H1 (cell line): ENCODE data around the gene HYAL1. TPM values are rescaled to one million over a fixed set of nuclear protein-coding genes. Genes with fewer than 3 reads are reported as not detected.

Experiments used
- CTCF ChIA-PET: fragments of 300-600 bp; sonication (Branson Sonifier 250); formaldehyde crosslinking; loops from one replicate; lab custom pipeline; 2021; ENCODE audit not compliant: partially characterized antibody; lab: Charles Lee
- POLR2A ChIA-PET: fragments of 300-600 bp; sonication (Branson Sonifier 250); formaldehyde crosslinking; loops from one replicate; lab custom pipeline; 2021; ENCODE audit warnings: inconsistent platforms; ENCODE audit not compliant: partially characterized antibody; lab: Charles Lee
- DNase-seq, 2 experiments: peaks; one replicate each; pipeline versions ENCODE4 v3.0.0 to v3.0.0-alpha.2; 2010 to 2022; ENCODE audit warnings: low spot score in 2 of 2, low read depth in 1 of 2, mixed read lengths in 1 of 2
- FAIRE-seq: peaks from 2 replicates; lab custom pipeline; 2011; peaks lifted over from hg19 to GRCh38; lab: Jason Lieb, UNC
- H2AFZ ChIP-seq: 2 replicates; pipeline ENCODE4 v1.8.1; 2012; ENCODE audit warnings: low read length, inconsistent platforms
- H2AK5ac ChIP-seq: 2 replicates; pipeline ENCODE4 v1.6.1; 2013; ENCODE audit warnings: low read depth, low read length
- H2BK120ac ChIP-seq: replicated peaks from 2 replicates; pipeline ENCODE3; 2013; ENCODE audit warnings: low read depth, low read length, inconsistent platforms
- H2BK12ac ChIP-seq: 2 replicates; pipeline ENCODE4 v1.6.1; 2013; ENCODE audit warnings: low read depth, low read length
- H2BK15ac ChIP-seq: 2 replicates; pipeline ENCODE4 v1.6.1; 2013; ENCODE audit warnings: low read length
- H2BK20ac ChIP-seq: 2 replicates; pipeline ENCODE4 v1.6.1; 2013; ENCODE audit warnings: low read length
- H2BK5ac ChIP-seq: 2 replicates; pipeline ENCODE4 v1.6.1; 2013; ENCODE audit warnings: low read depth, low read length
- H3K14ac ChIP-seq: 2 replicates; pipeline ENCODE4 v1.6.1; 2013; ENCODE audit warnings: inconsistent platforms; ENCODE audit not compliant: insufficient read length
- H3K18ac ChIP-seq: 2 replicates; pipeline ENCODE4 v1.6.1; 2013; ENCODE audit warnings: low read length; ENCODE audit errors: extremely low read depth
- H3K23ac ChIP-seq: 2 replicates; pipeline ENCODE4 v1.6.1; 2013; ENCODE audit warnings: inconsistent platforms; ENCODE audit not compliant: insufficient read length
- H3K23me2 ChIP-seq: 2 replicates; pipeline ENCODE4 v1.6.1; 2013; ENCODE audit warnings: low read depth, low read length
- H3K27ac ChIP-seq: 2 replicates; pipeline ENCODE4 v1.6.1; 2011; ENCODE audit warnings: low read depth, low read length, inconsistent platforms
- H3K27me3 ChIP-seq, 4 experiments: replicated peaks in 1 of 4; 1 replicate in 1 of 4; 2 replicates in 3 of 4; pipeline versions ENCODE4 v1.6.1 to v1.8.1; 2011 to 2013; ENCODE audit warnings: low read length in 3 of 4, mild to moderate bottlenecking in 3 of 4, inconsistent platforms in 2 of 4, mixed read lengths in 2 of 4, moderate library complexity in 1 of 4; ENCODE audit not compliant: control insufficient read depth in 3 of 4, insufficient read depth in 3 of 4; ENCODE audit errors: extremely low read depth in 1 of 4
- H3K36me3 ChIP-seq, 4 experiments: 2 replicates each; pipeline versions ENCODE4 v1.6.1 to v1.8.1; 2011 to 2013; ENCODE audit warnings: mild to moderate bottlenecking in 4 of 4, low read length in 3 of 4, moderate library complexity in 2 of 4, control low read depth in 1 of 4, inconsistent platforms in 1 of 4; ENCODE audit not compliant: insufficient read depth in 4 of 4, control insufficient read depth in 2 of 4
- H3K4ac ChIP-seq: replicated peaks from 2 replicates; pipeline ENCODE3; 2013; ENCODE audit warnings: low read length, low read depth, mixed read lengths, inconsistent platforms; ENCODE audit not compliant: insufficient read length
- H3K4me1 ChIP-seq, 4 experiments: replicated peaks in 1 of 4; 1 replicate in 1 of 4; 2 replicates in 3 of 4; pipeline versions ENCODE4 v1.6.1 to v1.8.1; 2011 to 2013; ENCODE audit warnings: low read length in 3 of 4, inconsistent platforms in 2 of 4, mixed read lengths in 1 of 4; ENCODE audit not compliant: insufficient read depth in 4 of 4, control insufficient read depth in 3 of 4
- H3K4me2 ChIP-seq, 2 experiments: 2 replicates each; pipeline versions ENCODE4 v1.6.1 to v1.8.1; 2011 to 2013; ENCODE audit warnings: low read depth in 2 of 2, low read length in 2 of 2, control low read depth in 1 of 2, inconsistent platforms in 1 of 2, mild to moderate bottlenecking in 1 of 2; ENCODE audit not compliant: insufficient read depth in 1 of 2
- H3K4me3 ChIP-seq, 4 experiments: fragments of 200-600, 300-600 bp in 1 of 4; sonication (generic), shearing (Covaris generic), sonication (Bioruptor Twin) in 1 of 4; 2 replicates each; pipeline versions ENCODE4 v1.5.1 to v1.8.1; 2011 to 2016; ENCODE audit warnings: low read length in 4 of 4, low read depth in 3 of 4, control low read depth in 2 of 4, inconsistent platforms in 2 of 4, mild to moderate bottlenecking in 2 of 4, mixed read lengths in 1 of 4, moderate library complexity in 1 of 4; ENCODE audit not compliant: insufficient read depth in 2 of 4; ENCODE audit errors: extremely low read depth in 1 of 4
- H3K56ac ChIP-seq: replicated peaks from 2 replicates; pipeline ENCODE3; 2013; ENCODE audit warnings: low read depth, mild to moderate bottlenecking, mixed read lengths, low read length, inconsistent platforms; ENCODE audit not compliant: insufficient read length
- H3K79me1 ChIP-seq: 2 replicates; pipeline ENCODE4 v1.6.1; 2013; ENCODE audit warnings: low read depth, low read length, control low read depth
- H3K79me2 ChIP-seq, 2 experiments: 2 replicates each; pipeline versions ENCODE4 v1.6.1 to v1.8.1; 2012 to 2013; ENCODE audit warnings: low read length in 2 of 2, mild to moderate bottlenecking in 2 of 2, inconsistent platforms in 1 of 2; ENCODE audit not compliant: insufficient read depth in 2 of 2, control insufficient read depth in 1 of 2
- H3K9ac ChIP-seq, 4 experiments: replicated peaks in 1 of 4; 1 replicate in 1 of 4; 2 replicates in 3 of 4; pipeline versions ENCODE4 v1.6.1 to v1.8.1; 2011 to 2013; ENCODE audit warnings: low read depth in 3 of 4, low read length in 3 of 4, control low read depth in 2 of 4, mild to moderate bottlenecking in 2 of 4, moderate library complexity in 2 of 4, inconsistent platforms in 1 of 4; ENCODE audit errors: extremely low read depth in 1 of 4
- H3K9me3 ChIP-seq, 2 experiments: 2 replicates each; pipeline versions ENCODE4 v1.6.1 to v1.8.1; 2012 to 2013; ENCODE audit warnings: mild to moderate bottlenecking in 2 of 2, moderate library complexity in 2 of 2, control low read depth in 1 of 2, inconsistent platforms in 1 of 2, low read depth in 1 of 2, low read length in 1 of 2, mixed read lengths in 1 of 2; ENCODE audit not compliant: insufficient read depth in 2 of 2
- H4K20me1 ChIP-seq, 2 experiments: replicated peaks in 1 of 2; 2 replicates each; pipeline versions ENCODE3 to v1.8.1; 2011 to 2013; ENCODE audit warnings: inconsistent platforms in 2 of 2, low read length in 2 of 2, mild to moderate bottlenecking in 1 of 2; ENCODE audit not compliant: insufficient read depth in 2 of 2, control insufficient read depth in 1 of 2
- H4K5ac ChIP-seq: 2 replicates; pipeline ENCODE4 v1.6.1; 2013; ENCODE audit warnings: low read length, low read depth, mixed read lengths, inconsistent platforms; ENCODE audit not compliant: insufficient read length
- H4K8ac ChIP-seq: 2 replicates; pipeline ENCODE4 v1.8.0; 2013; ENCODE audit warnings: mild to moderate bottlenecking, moderate library complexity, low read length, inconsistent platforms; ENCODE audit not compliant: insufficient read depth; ENCODE audit errors: extremely low read depth
- H4K91ac ChIP-seq: replicated peaks from 2 replicates; pipeline ENCODE3; 2013; ENCODE audit warnings: low read length, mixed read lengths, inconsistent platforms; ENCODE audit not compliant: insufficient read length
- CBX8 ChIP-seq: fragments of 300-800, 300-1000 bp; sonication (generic); IDR thresholded peaks from 2 replicates; pipeline ENCODE4 v1.7.1; 2016; ENCODE audit warnings: low read depth, low read length, borderline replicate concordance
- EP300 ChIP-seq, 2 experiments: IDR thresholded peaks; 1 replicate in 1 of 2; 2 replicates in 1 of 2; pipeline ENCODE4 v1.6.1; 2011 to 2012; ENCODE audit warnings: low read depth in 2 of 2, low read length in 2 of 2, mild to moderate bottlenecking in 2 of 2, borderline replicate concordance in 1 of 2, inconsistent platforms in 1 of 2, moderate library complexity in 1 of 2
- EZH2 ChIP-seq: fragments of 200-600 bp; sonication (generic); IDR thresholded peaks from 2 replicates; pipeline ENCODE4 v1.7.1; 2012; ENCODE audit warnings: low read depth, mild to moderate bottlenecking, moderate library complexity, low read length, inconsistent platforms; ENCODE audit not compliant: severe bottlenecking
- GABPA ChIP-seq: IDR thresholded peaks from 2 replicates; pipeline ENCODE4 v1.6.1; 2011; ENCODE audit warnings: mild to moderate bottlenecking, low read length, moderate library complexity, borderline replicate concordance; ENCODE audit not compliant: insufficient read depth
- JUN ChIP-seq: IDR thresholded peaks from 2 replicates; pipeline ENCODE4 v1.6.1; 2011; ENCODE audit warnings: low read depth, mild to moderate bottlenecking, improper control_type of control experiment, low read length
- SIRT6 ChIP-seq: IDR thresholded peaks from one replicate; pipeline ENCODE4 v1.7.1; 2012; ENCODE audit warnings: low read length, inconsistent platforms
- SP1 ChIP-seq: IDR thresholded peaks from 2 replicates; pipeline ENCODE4 v1.6.1; 2011; ENCODE audit warnings: low read depth, low read length
- SP4 ChIP-seq: IDR thresholded peaks from 2 replicates; pipeline ENCODE4 v1.6.1; 2012; ENCODE audit warnings: low read length, inconsistent platforms
- SUZ12 ChIP-seq: fragments of 200-600 bp; sonication (generic); IDR thresholded peaks from 2 replicates; pipeline ENCODE4 v1.6.1; 2012; ENCODE audit warnings: mild to moderate bottlenecking, inconsistent platforms, low read length, moderate library complexity, mixed read lengths
- TAF1 ChIP-seq: IDR thresholded peaks from 2 replicates; pipeline ENCODE4 v1.6.1; 2011; ENCODE audit warnings: mild to moderate bottlenecking, low read depth, low read length
- WGBS, 2 experiments: shearing (Covaris generic) in 1 of 2; methylation state at CpG; one replicate each; pipeline versions ENCODE4 v1.1.6 to v1.1.7; 2013 to 2015; ENCODE audit warnings: low lambda C conversion rate in 2 of 2, mixed read lengths in 2 of 2, inconsistent platforms in 1 of 2, low coverage in 1 of 2, missing lambda C conversion rate in 1 of 2; ENCODE audit not compliant: insufficient replicate concordance in 2 of 2, insufficient coverage in 1 of 2, insufficient read length in 1 of 2; ENCODE audit errors: extremely low coverage in 1 of 2, missing lambda C conversion rate in 1 of 2; 5-methylcytosine and 5-hydroxymethylcytosine counted together
- polyA plus RNA-seq, 7 experiments: library from polyadenylated mRNA; depleted of rRNA in 3 of 7; stranded (reverse) in 5 of 7; unstranded in 2 of 7; fragments of >200 nt in 5 of 7; fragments of 200-250 nt in 2 of 7; gene quantifications; 1 replicate in 5 of 7; 2 replicates in 1 of 7; 4 replicates in 1 of 7; pipeline versions ENCODE4 v1.2.1 to v1.2.3, GENCODE V29; 2011 to 2013; ENCODE audit warnings: missing spikeins in 2 of 7, mixed read lengths in 2 of 7
- total RNA-seq: library from RNA; stranded (reverse); fragmentation: NEBNext Ultra II Directional; extraction: Animal tissue kit (Norgen Biotek cat#: 25700); gene quantifications from 2 replicates; pipeline ENCODE4 v1.2.1, GENCODE V29; 2021
- TF ChIP-seq, protein P1 (sequence below), 3 experiments: IDR thresholded peaks; 1 replicate in 2 of 3; 2 replicates in 1 of 3; pipeline versions ENCODE4 v1.5.1 to v1.6.1; 2011; ENCODE audit warnings: low read length in 3 of 3, mild to moderate bottlenecking in 3 of 3, inconsistent platforms in 2 of 3, low read depth in 1 of 3, moderate library complexity in 1 of 3; ENCODE audit not compliant: insufficient read depth in 1 of 3; ENCODE audit errors: control extremely low read depth in 1 of 3

HYAL1 gene
- total and polyA plus RNA-seq, 2 of the 8 experiments (the other 6 are each of a cell fraction or from before 2014, with no cell fraction given) = 2.0 to 5.4 TPM

DNA sequence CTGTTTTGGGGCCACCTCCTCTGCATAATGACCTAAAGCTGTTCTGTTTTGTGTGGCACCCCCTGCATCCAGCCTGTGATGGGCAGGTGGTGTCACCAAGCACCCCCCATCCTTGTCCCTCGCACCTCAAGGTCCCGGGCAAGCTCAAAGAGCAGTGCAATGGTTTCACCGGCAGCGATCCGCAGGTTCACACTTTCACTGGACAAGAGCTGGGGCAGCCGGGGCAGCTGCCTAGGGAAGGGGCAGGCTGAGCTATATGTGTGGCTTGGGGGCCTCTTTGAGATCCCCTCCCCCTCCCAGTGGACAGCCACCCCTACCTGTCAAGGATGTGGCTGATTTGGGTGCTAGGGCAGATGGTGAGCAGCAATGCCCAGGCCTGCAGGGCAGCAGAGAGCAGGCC is 14.2 kb downstream of the HYAL1 start:
- H3K27me3 ChIP-seq = no peaks in the 10 kb centered on the region; a peak in 1 of 7 replicates
- no peak overlapping the region for H3K27ac ChIP-seq
- no peak overlapping the region for H4K5ac ChIP-seq
- H3K4me3 ChIP-seq = no peak overlapping the region
- H3K18ac ChIP-seq = no peak overlapping the region
- H3K56ac ChIP-seq = no peak overlapping the region
- FAIRE-seq (no peak), DNase-seq (no peak)
- ChIA-PET CTCF (interaction anchor here (1.3 to 4.3 kb wide), 4 partner anchors 9 to 30 kb away, joined by 3 to 13 read pairs (median 8); partner anchors contain the start of gene HYAL1), POLR2A (interaction anchor here (0.6 to 6.8 kb wide), 6 partner anchors 10 to 41 kb away, joined by 3 to 122 read pairs (median 4); partner anchors contain the start of genes HYAL3, LSMEM2 and NAA80)
- H3K23me2 ChIP-seq = peaks cover 10% of the 10 kb centered on the region
- no peak overlapping the region for H2AFZ ChIP-seq
- no peak overlapping the region for H3K14ac ChIP-seq
- no peak overlapping the region for H3K9ac ChIP-seq
- H2AK5ac ChIP-seq = no peak overlapping the region
- WGBS, 2 experiments = 96% methylated on average over 6 of the region's 6 CpGs; no CpG with 5 or more reads in 1 of the 2 experiments
- H4K91ac ChIP-seq = no peak overlapping the region
- H2BK15ac ChIP-seq = no peak overlapping the region
- H2BK20ac ChIP-seq = no peak overlapping the region
- no peak overlapping the region; the same call in 1 of the 2 replicates for H4K8ac ChIP-seq
- peaks cover 8% of the 10 kb centered on the region; the same call in 1 of the 2 replicates for H3K79me1 ChIP-seq
- no peak overlapping the region for H3K4me2 ChIP-seq
- H4K20me1 ChIP-seq = peaks cover 0 to 13% of the 10 kb centered on the region in 2 experiments
- peaks cover 16 to 29% (median 22%) of the 10 kb centered on the region in 4 experiments for H3K36me3 ChIP-seq
- H2BK120ac ChIP-seq = no peak overlapping the region
- peaks cover 0 to 7% (median 5%) of the 10 kb centered on the region in 4 experiments; a peak in 4 of 7 replicates for H3K4me1 ChIP-seq
- H3K23ac ChIP-seq = no peak overlapping the region
- H3K9me3 ChIP-seq = no peaks in the 10 kb centered on the region
- H2BK5ac ChIP-seq = no peak overlapping the region
- H2BK12ac ChIP-seq = no peak overlapping the region
- H3K79me2 ChIP-seq = peaks cover 0 to 15% of the 10 kb centered on the region in 2 experiments; a peak in 3 of 4 replicates
- no peak overlapping the region for H3K4ac ChIP-seq
- TF ChIP-seq JUN (no peak), CBX8 (no peak), EP300 (IDR thresholded peaks at IDR 0.05; ENCODE audit: borderline replicate concordance in 1 of 2, low read depth in 2 of 2, low read length in 2 of 2) (no peak), SIRT6 (no peak), TAF1 (no peak), SP1 (no peak), EZH2 (no peak), GABPA (no peak), SUZ12 (no peak), SP4 (no peak)
- TF ChIP-seq, protein P1, sequence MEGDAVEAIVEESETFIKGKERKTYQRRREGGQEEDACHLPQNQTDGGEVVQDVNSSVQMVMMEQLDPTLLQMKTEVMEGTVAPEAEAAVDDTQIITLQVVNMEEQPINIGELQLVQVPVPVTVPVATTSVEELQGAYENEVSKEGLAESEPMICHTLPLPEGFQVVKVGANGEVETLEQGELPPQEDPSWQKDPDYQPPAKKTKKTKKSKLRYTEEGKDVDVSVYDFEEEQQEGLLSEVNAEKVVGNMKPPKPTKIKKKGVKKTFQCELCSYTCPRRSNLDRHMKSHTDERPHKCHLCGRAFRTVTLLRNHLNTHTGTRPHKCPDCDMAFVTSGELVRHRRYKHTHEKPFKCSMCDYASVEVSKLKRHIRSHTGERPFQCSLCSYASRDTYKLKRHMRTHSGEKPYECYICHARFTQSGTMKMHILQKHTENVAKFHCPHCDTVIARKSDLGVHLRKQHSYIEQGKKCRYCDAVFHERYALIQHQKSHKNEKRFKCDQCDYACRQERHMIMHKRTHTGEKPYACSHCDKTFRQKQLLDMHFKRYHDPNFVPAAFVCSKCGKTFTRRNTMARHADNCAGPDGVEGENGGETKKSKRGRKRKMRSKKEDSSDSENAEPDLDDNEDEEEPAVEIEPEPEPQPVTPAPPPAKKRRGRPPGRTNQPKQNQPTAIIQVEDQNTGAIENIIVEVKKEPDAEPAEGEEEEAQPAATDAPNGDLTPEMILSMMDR (IDR thresholded peaks at IDR 0.05; ENCODE audit: control extremely low read depth in 1 of 3, insufficient read depth in 1 of 3, low read depth in 1 of 3, low read length in 3 of 3) = no peak
